ENCODE results near the gene NELL1.

Gene NELL1

GRCh38 chr11:20926799-20927540 lies 257.6 kb downstream of the NELL1 start:
- Mint-ChIP-seq H3K36me3 (ENCODE audit: low read depth) (no peaks in the 10 kb centered on the region), H3K4me1 (no peaks in the 10 kb centered on the region), H3K4me3 (no peak overlapping the region), H3K9me3 (no peaks in the 10 kb centered on the region), H3K27me3 (ENCODE audit: low read depth, poor library complexity) (peaks cover 4% of the 10 kb centered on the region), H3K27ac (no peak overlapping the region)
- TF ChIP-seq CTCF (IDR thresholded peaks at IDR 0.05) = no peak
- no peak for DNase-seq

GRCh38 chr11:20931029-20931428 lies 261.6 kb downstream of the NELL1 start:
- no peaks in the 10 kb centered on the region for H3K9me3 Mint-ChIP-seq
- no peaks in the 10 kb centered on the region for H3K36me3 Mint-ChIP-seq (ENCODE audit: low read depth)
- no peak overlapping the region for H3K27ac Mint-ChIP-seq
- H3K4me1 Mint-ChIP-seq = no peaks in the 10 kb centered on the region
- no peak for TF ChIP-seq CTCF (IDR thresholded peaks at IDR 0.05)
- no peak overlapping the region for H3K4me3 Mint-ChIP-seq
- H3K27me3 Mint-ChIP-seq (ENCODE audit: low read depth, poor library complexity) = no peaks in the 10 kb centered on the region
- no peak for DNase-seq

- no peak overlapping the region for H3K4me3 Mint-ChIP-seq
- no peak for DNase-seq
- no peaks in the 10 kb centered on the region for H3K36me3 Mint-ChIP-seq (ENCODE audit: low read depth)
- H3K9me3 Mint-ChIP-seq = no peaks in the 10 kb centered on the region
- no peak overlapping the region for H3K27ac Mint-ChIP-seq
- H3K27me3 Mint-ChIP-seq (ENCODE audit: low read depth, poor library complexity) = no peaks in the 10 kb centered on the region
- no peak for TF ChIP-seq CTCF (IDR thresholded peaks at IDR 0.05)
- H3K4me1 Mint-ChIP-seq = no peaks in the 10 kb centered on the region
Measured at GRCh38 chr11:20933086-20933485, 263.7 kb downstream of the NELL1 start.

- Mint-ChIP-seq H3K9me3 (no peaks in the 10 kb centered on the region), H3K27ac (no peak overlapping the region), H3K4me3 (no peak overlapping the region), H3K27me3 (ENCODE audit: low read depth, poor library complexity) (no peaks in the 10 kb centered on the region), H3K36me3 (ENCODE audit: low read depth) (no peaks in the 10 kb centered on the region), H3K4me1 (no peaks in the 10 kb centered on the region)
- no peak for TF ChIP-seq CTCF (IDR thresholded peaks at IDR 0.05)
- DNase-seq = no peak
Measured at GRCh38 chr11:20933958-20934357, 264.6 kb downstream of the NELL1 start.

GRCh38 chr11:20934516-20934915 lies 265.1 kb downstream of the NELL1 start:
- H3K27ac Mint-ChIP-seq = no peak overlapping the region
- no peaks in the 10 kb centered on the region for H3K9me3 Mint-ChIP-seq
- H3K27me3 Mint-ChIP-seq (ENCODE audit: low read depth, poor library complexity) = no peaks in the 10 kb centered on the region
- no peaks in the 10 kb centered on the region for H3K4me1 Mint-ChIP-seq
- H3K4me3 Mint-ChIP-seq = no peak overlapping the region
- no peak for DNase-seq
- TF ChIP-seq CTCF (IDR thresholded peaks at IDR 0.05) = no peak
- no peaks in the 10 kb centered on the region for H3K36me3 Mint-ChIP-seq (ENCODE audit: low read depth)

GRCh38 chr11:20937826-20938225 lies 268.4 kb downstream of the NELL1 start:
- Mint-ChIP-seq H3K27ac (no peak overlapping the region), H3K27me3 (ENCODE audit: low read depth, poor library complexity) (peaks cover 4% of the 10 kb centered on the region), H3K4me1 (no peaks in the 10 kb centered on the region), H3K4me3 (no peak overlapping the region), H3K36me3 (ENCODE audit: low read depth) (no peaks in the 10 kb centered on the region), H3K9me3 (no peaks in the 10 kb centered on the region)
- no peak for TF ChIP-seq CTCF (IDR thresholded peaks at IDR 0.05)
- DNase-seq = no peak
